Muscle of leg (tissue), 11 donors: ENCODE measurements around the gene GPRC5B. TPM values are rescaled to one million over a fixed set of nuclear protein-coding genes. Genes with fewer than 3 reads are reported as not detected.
A peak's percentile ranks its signal among the peaks of the same experiment; 100 is the strongest.

Experiments used
- DNase-seq: peaks from one replicate; pipeline ENCODE4 v3.0.0; 2013
- H3K27ac ChIP-seq: one replicate; pipeline ENCODE4 v1.5.1; 2013; ENCODE audit warnings: mild to moderate bottlenecking, low read length, control low read depth
- H3K27me3 ChIP-seq: one replicate; pipeline ENCODE4 v1.6.1; 2013; ENCODE audit warnings: low read length; ENCODE audit not compliant: control insufficient read depth, insufficient read depth
- H3K36me3 ChIP-seq: one replicate; pipeline ENCODE4 v1.6.1; 2013; ENCODE audit warnings: low read length; ENCODE audit not compliant: control insufficient read depth, insufficient read depth
- H3K4me1 ChIP-seq: one replicate; pipeline ENCODE4 v1.6.1; 2013; ENCODE audit warnings: low read length; ENCODE audit not compliant: control insufficient read depth, insufficient read depth
- H3K4me3 ChIP-seq: one replicate; pipeline ENCODE4 v1.5.1; 2013; ENCODE audit warnings: low read length, control low read depth
- H3K9me3 ChIP-seq: replicated peaks from 2 replicates; pipeline ENCODE4 v1.6.1; 2013; ENCODE audit warnings: low read depth, low read length; ENCODE audit not compliant: control insufficient read depth
- WGBS: methylation state at CpG from one replicate; pipeline ENCODE4 v1.1.5; 2013; ENCODE audit warnings: missing lambda C conversion rate; ENCODE audit not compliant: insufficient coverage; 5-methylcytosine and 5-hydroxymethylcytosine counted together
- polyA plus RNA-seq, 8 donors: library from polyadenylated mRNA; unstranded; fragments of 120-200 nt; gene quantifications; one replicate each; pipeline versions ENCODE4 v1.2.1 to v1.2.3, GENCODE V29; 2013; ENCODE audit warnings: inconsistent platforms in 1 of 8, low replicate concordance in 1 of 8; ENCODE audit not compliant: insufficient read length in 8 of 8, insufficient read depth in 1 of 8
- total RNA-seq: library from RNA; stranded (reverse); fragments of 120-200 nt; gene quantifications from one replicate; pipeline ENCODE4 v1.2.4, GENCODE V29; 2013

The GPRC5B gene
- total and polyA plus RNA-seq, 9 donors, result 39.9 to 92.0 (median 78.8) TPM

DNA sequence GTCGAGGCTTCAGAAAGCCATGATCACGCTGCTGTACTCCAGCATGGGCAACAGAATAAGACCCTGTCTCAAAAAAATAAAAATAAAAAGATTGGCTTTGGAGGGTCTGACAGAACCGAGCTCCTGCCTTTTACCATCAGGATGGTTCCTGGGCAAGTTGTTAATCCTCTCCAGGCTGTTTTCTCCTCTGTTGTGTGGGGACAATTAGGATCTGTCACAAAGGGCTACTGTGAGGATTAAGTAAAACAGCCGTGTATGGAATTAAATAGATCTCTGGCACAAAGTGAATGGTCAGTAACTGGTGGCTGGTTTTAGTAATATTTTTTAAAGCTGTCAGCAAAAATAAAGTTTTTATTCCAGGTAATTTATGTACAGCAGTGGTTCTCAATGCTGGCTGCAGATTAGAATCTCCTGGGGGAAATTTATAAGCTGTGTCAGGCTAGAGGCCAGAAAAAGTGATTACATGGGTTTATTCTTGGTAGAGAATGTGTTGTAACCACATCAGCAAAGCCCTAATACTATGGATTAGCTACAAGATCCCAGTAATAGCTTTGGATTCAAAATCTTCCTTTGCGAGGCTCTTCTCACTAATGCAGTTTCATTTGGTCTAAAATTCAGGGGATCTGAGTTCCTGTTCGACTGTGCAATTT, 47.2 kb downstream of the GPRC5B start:
- DNase-seq, result peak; percentile 60
- peaks cover 26% of the 10 kb centered on the region for H3K4me1 ChIP-seq
- 60% methylated on average over 2 of the region's 6 CpGs for WGBS
- no peaks in the 10 kb centered on the region for H3K36me3 ChIP-seq
- H3K27ac ChIP-seq, result peak overlapping the region; percentile 57
- no peaks in the 10 kb centered on the region for H3K27me3 ChIP-seq
- no peaks in the 10 kb centered on the region for H3K9me3 ChIP-seq
- no peak overlapping the region for H3K4me3 ChIP-seq

DNA sequence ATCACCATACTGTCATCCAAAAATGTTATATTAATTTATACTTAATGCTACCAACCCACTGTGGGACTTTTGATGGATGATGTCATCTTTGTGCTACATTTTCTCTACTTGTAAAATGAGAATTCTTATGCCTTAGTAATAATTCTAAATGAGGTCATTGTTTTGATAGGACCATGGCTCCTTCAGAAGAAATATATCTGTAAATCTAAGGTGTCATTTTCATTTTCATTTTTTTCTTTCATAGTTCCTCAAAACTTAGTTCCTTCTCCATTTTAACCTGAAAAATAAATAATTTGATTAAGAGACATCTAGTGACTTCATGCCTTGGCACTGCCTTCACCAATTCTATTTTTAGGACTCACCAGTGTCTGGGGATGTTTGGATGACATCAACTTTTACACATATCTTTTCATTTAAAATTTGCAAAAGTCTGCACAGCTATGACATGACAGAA, 48.7 kb downstream of the GPRC5B start:
- peak; percentile 75 for DNase-seq
- H3K36me3 ChIP-seq, result no peaks in the 10 kb centered on the region
- no peaks in the 10 kb centered on the region for H3K27me3 ChIP-seq
- no peak overlapping the region for H3K27ac ChIP-seq
- no peak overlapping the region for H3K4me3 ChIP-seq
- H3K4me1 ChIP-seq, result peaks cover 26% of the 10 kb centered on the region
- H3K9me3 ChIP-seq, result no peaks in the 10 kb centered on the region

DNA sequence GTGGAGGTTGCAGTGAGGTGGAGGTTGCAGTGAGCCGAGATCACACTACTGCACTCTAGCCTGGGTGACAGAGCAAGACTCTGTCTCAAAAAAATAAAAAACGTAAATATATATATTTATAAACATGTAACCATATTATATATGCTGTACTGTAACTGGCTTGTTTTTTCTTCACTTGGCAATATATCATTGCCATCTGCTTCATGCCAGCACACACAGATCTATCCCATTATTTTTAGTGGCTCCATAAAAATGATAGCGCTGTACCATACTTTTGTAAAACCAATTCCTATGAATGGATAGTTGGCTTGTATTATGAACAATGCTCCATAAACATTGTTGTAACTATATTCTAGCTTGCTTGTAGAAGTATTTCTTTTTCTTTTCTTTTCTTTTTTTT, 49.5 kb downstream of the GPRC5B start:
- Histone ChIP-seq H3K4me3 (no peak overlapping the region), H3K36me3 (no peaks in the 10 kb centered on the region), H3K9me3 (no peaks in the 10 kb centered on the region), H3K27me3 (no peaks in the 10 kb centered on the region), H3K4me1 (peaks cover 28% of the 10 kb centered on the region), H3K27ac (no peak overlapping the region)
- no CpG with 5 or more reads among the region's 3 CpGs for WGBS
- no peak for DNase-seq

DNA sequence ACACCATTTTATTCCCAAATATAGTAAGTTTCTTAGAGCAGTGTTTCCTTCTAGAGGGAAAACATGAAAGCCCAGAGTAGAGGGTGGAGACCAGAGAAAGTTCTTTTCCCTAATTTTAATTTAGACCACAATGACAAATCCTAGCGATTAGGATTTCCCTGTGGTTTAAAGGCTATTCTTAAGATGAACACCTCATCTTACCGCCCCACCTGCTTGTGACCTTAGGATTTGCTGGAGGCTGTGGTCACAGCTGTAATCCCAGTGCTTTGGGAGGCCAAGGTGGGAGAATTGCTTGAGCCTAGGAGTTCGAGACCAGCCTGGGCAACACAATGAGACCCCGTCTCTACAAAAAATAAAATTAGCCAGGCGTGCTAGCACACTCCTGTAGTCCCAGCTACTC, 51.1 kb downstream of the GPRC5B start:
- no peaks in the 10 kb centered on the region for H3K9me3 ChIP-seq
- no peak overlapping the region for H3K4me3 ChIP-seq
- H3K4me1 ChIP-seq, result peaks cover 31% of the 10 kb centered on the region
- H3K27me3 ChIP-seq, result no peaks in the 10 kb centered on the region
- WGBS, result 97% methylated on average over 3 of the region's 5 CpGs
- H3K36me3 ChIP-seq, result no peaks in the 10 kb centered on the region
- no peak overlapping the region for H3K27ac ChIP-seq
- DNase-seq, result no peak

DNA sequence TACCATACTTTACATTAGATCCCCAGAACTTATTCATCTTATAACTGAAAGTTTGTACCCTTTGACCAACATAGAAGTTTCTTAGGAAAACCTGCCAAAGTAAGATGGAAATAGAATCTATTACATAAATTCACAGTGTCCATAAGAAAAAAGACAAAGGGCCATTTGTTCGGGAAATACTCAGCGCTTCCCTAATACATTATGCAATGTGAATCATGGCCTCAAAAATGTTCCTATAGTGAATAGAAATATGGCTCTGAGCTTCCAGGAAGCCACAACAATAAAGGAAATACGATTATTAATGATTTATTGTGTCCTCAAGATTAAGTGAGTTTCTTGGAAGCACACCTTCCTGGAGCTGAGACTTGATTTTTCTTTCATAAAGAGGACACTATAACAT, 51.5 kb downstream of the GPRC5B start:
- no peaks in the 10 kb centered on the region for H3K27me3 ChIP-seq
- no peaks in the 10 kb centered on the region for H3K9me3 ChIP-seq
- DNase-seq, result no peak
- no peaks in the 10 kb centered on the region for H3K36me3 ChIP-seq
- H3K4me1 ChIP-seq, result peaks cover 29% of the 10 kb centered on the region
- no peak overlapping the region for H3K4me3 ChIP-seq
- H3K27ac ChIP-seq, result no peak overlapping the region
- no CpG with 5 or more reads among the region's 3 CpGs for WGBS

DNA sequence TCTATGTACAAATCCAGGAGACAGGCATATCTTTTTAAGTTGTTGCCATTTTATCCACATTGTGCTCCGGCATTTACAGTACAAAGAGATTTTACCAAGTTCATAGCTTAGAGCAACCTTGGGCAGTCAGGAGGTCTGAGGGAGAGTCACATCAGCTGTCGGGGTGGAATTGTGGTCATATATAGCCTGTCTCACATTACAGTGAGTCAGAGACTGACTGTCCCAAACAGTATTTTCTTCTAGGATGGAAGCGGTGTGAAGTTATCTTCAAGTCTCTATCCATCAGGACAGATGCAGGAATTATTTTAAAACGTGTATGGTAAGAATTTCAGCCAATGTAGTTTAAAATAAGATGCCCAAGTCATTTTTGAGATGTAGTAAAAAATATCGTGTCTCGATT, 53.0 kb downstream of the GPRC5B start:
- peak; percentile 77 for DNase-seq
- H3K27me3 ChIP-seq, result no peaks in the 10 kb centered on the region
- peak overlapping the region; percentile 87 for H3K27ac ChIP-seq
- H3K4me1 ChIP-seq, result peaks cover 17% of the 10 kb centered on the region
- no peaks in the 10 kb centered on the region for H3K9me3 ChIP-seq
- 67% methylated on average over 1 of the region's 6 CpGs for WGBS
- no peaks in the 10 kb centered on the region for H3K36me3 ChIP-seq
- peak overlapping the region; percentile 15 for H3K4me3 ChIP-seq

DNA sequence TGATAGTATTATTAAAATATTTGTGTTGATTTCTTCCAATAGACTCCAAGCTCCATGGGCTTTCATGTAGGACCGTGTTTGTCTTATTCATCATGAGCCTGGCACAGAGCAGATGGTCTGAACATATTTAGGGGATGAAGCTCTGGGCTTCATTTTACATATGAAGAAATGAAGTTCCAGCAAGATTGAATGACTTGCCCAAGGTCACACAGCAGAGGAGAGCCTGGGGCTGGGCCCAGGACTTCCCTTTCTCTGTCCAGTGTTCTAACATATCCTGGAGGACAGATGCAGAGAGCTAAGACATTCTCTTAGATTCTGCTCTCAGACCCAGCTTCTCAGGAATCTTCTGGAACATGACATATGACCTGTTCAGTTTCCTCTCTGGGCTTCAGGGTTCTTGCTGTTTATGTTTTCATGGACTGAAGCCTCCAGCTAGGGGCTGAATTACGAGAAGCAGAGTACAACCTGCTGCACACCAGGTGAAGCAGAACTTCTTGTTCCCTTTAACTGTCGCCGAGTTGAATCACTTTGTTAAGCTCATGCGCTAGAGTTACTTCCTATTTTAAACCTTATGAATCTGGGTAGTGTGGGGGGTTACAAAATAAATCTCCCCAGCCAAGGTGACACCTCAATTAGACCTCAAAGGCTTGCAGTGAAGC, 53.6 kb downstream of the GPRC5B start:
- DNase-seq, result peak; percentile 39
- H3K4me3 ChIP-seq, result no peak overlapping the region

DNA sequence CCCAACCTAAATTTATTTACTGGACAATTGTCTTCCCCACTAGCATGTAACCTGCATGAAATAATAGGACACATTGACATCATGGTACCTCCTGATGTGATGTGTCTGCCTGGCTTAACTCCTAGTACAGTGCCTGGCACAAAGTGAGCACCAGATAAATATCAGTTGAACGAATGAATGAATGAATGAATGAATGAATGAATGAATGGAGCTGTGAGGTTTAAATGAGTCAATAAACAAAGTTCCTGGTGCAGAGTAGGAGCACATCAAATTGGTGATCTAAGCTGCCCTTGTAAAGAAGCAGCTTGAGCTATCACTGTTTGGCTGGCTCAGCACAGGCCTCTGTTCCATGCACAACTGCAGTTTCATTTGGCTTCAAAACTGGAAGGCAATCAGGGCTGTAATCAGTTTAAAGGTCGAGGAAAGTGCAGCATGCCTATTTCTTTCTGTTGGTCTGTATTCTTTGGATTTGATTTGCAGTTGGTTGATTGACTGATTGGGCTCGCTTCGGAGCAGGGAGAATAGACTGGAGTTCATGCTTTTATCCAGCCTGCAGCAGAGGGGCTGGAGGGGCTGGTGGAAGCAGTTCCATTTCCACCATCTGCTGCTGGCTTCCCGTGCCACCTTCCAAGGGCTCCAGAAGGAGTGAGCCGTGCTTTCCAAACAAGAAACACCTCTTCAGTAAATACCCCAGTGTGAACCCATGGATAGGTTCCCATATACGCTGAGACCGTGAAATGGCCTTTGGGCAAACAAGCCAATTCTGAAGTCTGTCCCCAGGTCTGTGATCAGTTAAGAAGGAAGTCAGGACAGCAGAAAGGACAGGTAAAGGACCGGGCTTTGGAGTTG, 54.6 kb downstream of the GPRC5B start:
- Histone ChIP-seq H3K36me3 (no peaks in the 10 kb centered on the region), H3K9me3 (no peaks in the 10 kb centered on the region), H3K4me1 (peaks cover 12% of the 10 kb centered on the region), H3K27me3 (no peaks in the 10 kb centered on the region), H3K27ac (peak overlapping the region; percentile 87), H3K4me3 (no peak overlapping the region)
- 90% methylated on average over 3 of the region's 9 CpGs for WGBS
- no peak for DNase-seq

More for the DNA sequence above, 53.6 kb downstream of the GPRC5B start:
- Histone ChIP-seq H3K9me3 (no peaks in the 10 kb centered on the region), H3K36me3 (no peaks in the 10 kb centered on the region), H3K4me1 (peaks cover 12% of the 10 kb centered on the region), H3K27ac (peak overlapping the region; percentile 87), H3K27me3 (no peaks in the 10 kb centered on the region)
- 43% methylated on average over 1 of the region's 5 CpGs for WGBS

DNA sequence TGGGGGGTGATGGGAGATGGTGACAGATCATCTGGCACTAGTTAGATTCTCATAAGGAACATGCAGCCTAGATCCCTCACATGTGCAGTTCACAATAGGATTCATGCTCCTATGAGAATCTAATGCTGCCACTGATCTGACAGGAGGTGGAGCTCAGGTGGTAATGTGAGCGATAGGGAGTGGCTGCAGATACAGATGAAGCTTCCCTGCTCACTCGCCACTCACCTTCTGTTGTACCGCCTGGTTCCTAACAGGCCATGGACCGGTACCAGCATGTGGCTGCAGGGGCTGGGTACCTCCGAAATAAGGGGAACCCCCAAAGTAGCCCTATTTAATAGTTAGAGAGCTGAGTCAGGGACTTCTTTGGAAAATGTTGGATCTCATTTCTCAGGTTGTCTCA, 60.4 kb downstream of the GPRC5B start:
- H3K4me1 ChIP-seq, result no peaks in the 10 kb centered on the region
- no peak for DNase-seq
- H3K27ac ChIP-seq, result no peak overlapping the region
- no peaks in the 10 kb centered on the region for H3K9me3 ChIP-seq
- H3K36me3 ChIP-seq, result no peaks in the 10 kb centered on the region
- no CpG with 5 or more reads among the region's 5 CpGs for WGBS
- H3K4me3 ChIP-seq, result no peak overlapping the region
- no peaks in the 10 kb centered on the region for H3K27me3 ChIP-seq

DNA sequence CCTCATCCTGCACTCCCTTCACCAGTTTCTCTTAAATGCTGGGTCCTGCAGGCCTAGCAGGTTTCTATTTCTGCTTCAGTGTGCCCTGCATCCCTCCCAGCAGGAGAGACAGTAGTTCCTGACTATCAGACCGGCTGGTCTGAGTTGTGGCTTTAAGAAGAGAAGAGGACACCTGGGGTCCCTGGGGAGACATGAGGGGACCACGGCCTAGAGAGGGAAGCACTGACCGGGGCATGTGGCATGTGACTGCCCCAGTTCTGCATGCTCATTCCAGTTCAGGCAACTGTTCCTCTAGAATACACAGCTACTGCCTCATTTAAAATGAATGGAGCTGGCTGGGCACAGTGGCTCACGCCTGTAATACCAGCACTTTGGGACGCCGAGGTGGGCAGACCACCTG, 61.3 kb downstream of the GPRC5B start:
- no peak for DNase-seq
- no peaks in the 10 kb centered on the region for H3K9me3 ChIP-seq
- H3K4me3 ChIP-seq, result no peak overlapping the region
- H3K27me3 ChIP-seq, result no peaks in the 10 kb centered on the region
- H3K4me1 ChIP-seq, result no peaks in the 10 kb centered on the region
- 71% methylated on average over 6 of the region's 6 CpGs for WGBS
- H3K36me3 ChIP-seq, result no peaks in the 10 kb centered on the region
- no peak overlapping the region for H3K27ac ChIP-seq
